Dedifferentiated amniotic fluid mesenchymal stem cell (primary cell): ENCODE data around the gene CHST6.
"Not testable (repeated sequence)": the region's sequence is repeated elsewhere in the genome, so short reads cannot be mapped to it uniquely, and the experiment has no call there.

Source experiments
- DNase-seq: peaks from one replicate; pipeline ENCODE4 v3.0.0-alpha.2; 2016; ENCODE audit errors: extremely low spot score

The CHST6 gene

DNA sequence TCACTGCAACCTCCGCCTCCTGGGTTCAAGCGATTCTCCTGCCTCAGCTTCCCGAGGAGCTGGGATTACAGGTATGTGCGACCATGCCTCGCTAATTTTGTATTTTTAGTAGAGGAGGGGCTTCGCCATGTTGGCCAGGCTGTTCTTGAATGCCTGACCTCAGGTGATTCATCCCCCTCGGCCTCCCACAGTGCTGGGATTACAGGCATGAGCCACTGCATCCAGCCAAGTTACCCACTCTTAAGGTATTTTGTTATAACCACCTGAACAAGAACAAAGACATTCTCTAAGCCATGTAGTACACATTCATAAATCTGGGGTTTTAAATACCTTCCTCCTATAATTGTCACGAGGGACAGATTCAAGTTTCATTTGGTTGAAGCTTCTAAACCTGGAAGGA is 18.4 kb downstream of the CHST6 start:
- DNase-seq, result no peak

DNA sequence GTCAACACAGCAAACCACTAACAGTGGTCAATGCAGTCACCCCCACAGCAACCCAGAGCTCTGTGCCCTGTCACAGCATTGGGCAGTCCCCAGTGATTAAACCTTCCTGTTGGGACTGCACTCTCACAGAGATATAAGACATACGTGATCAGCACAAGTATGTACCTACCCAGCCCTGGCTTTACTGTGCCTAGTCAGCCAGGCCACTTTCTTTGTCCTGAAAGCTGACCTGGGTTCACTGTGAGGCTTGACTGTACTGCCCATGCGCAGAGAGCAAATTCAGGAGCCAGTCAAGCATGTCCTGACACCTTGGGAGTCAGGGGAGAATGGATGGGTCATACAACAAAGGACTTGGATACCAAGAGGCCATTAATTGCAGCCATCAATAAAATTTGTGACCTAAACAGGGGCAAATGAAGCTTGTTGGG is 19.8 kb downstream of the CHST6 start:
- no peak for DNase-seq

DNA sequence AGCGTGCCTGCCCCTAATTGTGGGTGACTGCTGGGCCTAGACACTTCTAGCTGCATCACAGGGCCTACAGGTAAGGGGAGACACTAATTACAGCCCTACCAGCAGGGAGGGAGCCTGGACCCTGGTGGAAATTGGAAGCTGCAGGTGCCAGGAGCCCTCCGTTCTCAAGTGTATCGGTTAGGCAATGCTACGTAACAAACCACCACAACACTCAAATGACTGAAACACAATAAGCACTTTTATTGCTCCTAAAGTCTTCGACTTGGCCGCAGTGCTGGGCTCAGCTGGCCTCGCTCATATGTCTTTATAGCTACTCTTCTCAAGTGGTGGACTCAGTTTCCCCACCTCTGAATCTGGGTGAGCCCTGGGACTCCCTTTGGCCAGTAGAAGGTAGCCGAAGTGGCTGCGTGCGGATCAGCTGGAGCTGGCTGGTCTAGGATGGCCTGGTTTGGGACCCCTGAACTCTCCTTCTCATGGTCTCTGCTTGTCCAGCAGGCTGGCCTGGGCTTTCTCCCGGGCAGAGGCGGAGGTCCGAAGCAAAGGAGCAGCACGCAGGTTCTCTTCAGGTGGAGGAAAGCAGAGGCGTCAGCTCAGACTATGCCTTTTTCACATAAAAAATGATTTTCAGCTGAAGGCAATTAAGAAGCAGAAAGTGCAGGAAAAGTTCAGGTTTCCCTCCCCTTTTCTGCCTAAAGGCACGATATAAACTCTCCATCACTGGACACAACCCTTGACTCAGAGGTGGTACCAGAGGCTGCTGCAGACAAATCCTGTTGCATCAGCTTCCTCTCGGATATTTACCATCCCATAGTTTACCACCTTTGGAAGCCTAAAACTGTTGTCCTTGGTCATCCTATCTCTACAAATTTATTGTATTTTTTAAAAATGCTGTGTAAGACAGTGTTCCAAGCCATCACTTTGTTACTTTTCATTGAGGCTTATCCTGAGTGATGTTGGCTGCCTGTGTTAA is 22.0 kb downstream of the CHST6 start:
- no peak for DNase-seq

DNA sequence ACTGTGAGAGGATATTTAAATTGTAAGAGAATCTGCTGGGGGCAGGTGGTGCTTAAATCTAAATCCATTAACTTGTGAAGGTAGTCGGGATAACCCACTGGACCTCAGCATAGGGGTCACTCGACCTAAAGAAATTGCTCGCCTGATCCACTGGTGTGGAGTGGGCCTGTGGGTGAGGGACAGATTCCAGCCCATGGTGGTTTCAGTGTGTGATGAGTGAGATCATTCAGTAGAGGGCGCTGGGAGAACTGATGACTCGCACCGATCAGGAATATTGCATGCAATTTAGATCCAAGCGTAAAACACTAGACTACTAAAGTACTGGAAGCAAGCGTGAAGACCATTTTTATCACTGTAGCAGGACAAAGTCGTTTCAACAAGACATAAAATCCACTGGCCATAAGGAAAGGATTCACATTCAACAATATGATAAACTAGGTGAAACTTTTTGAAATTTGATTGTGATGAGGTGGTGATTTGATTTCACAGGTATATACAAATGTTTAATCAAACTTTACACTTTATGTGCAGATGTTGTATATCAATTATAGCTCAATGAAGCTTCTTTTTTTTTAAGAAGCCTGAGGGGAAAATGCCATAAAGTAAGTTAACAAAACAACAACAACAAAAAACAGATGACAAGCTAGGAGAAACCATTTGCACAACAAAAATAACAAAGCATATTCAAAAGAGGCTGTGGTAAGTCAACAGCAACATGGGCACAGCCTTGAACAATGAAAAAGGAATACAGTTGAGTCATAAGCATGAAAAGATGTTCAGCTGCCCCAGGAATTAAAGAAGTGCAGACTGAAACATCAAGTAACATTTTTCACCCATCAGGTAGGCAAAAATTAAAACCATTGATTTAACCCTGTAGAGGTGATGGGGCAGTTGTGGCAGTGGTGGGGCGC is 23.3 kb downstream of the CHST6 start:
- peak; percentile 73 for DNase-seq

DNA sequence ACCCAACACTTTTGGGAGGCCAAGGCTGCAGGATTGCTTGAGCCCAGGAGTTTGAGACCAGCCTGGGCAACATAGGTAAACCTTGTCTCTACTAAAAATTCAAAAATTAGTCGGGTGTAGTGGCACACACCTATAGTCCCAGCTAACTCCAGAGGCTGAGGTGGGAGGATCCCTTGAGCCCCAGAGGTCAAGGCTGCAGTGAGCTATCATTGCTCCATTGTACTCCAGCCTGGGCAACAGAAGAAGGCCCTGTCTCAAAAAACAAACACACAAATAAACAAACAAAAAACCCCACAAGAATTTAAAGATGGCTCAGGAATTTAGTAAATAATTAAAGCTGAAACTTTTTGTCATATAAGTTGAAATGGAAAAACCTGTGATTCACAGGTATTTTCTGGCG is 28.5 kb downstream of the CHST6 start:
- DNase-seq, result no peak

DNA sequence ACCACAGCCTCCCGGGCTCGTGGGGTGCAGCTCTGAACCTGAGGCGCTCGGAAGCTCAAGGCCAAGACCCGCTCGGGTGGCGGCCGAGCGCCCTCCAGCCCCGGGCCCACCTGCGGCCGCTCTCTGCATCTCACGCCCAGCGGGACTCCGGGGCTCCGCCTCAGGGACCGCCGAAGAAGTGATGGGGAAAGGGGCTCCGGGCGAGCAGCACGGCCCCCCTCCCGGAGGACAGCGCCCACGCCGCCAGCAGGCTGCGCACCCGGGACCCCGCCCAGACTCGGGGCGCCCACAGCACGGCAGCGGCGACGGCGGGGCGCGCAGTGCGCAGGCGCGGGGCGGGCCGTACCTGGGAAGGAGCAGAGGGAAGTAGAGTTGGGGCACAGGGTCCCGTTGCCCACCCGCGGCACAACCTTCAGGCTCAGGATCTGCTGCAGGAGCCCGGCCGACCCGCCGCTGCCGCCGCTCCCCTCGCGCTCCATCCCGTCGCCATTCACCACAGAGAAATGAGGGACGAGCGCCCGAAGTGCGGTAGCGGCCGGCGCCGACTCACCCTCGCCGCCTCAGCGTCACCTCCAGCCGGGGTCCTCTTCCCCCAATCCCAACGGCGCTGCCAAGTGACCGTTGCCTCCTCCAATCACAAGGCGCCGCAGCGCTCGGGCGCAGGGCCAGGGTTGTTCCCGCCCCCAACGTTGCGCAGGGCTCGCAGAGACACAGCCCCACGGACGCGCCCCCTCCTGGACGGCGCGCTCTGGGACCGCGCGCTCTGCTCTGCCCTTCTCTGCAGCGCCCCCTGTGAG is 30.9 kb downstream of the CHST6 start, which contains the start of gene TMEM170A:
Gene TMEM170A, minus strand, starts transcription at position 568 of the 797 bp plus-strand sequence. Its CDS starts 89 bp downstream, at position 479.
- DNase-seq, result peak; percentile 98

DNA sequence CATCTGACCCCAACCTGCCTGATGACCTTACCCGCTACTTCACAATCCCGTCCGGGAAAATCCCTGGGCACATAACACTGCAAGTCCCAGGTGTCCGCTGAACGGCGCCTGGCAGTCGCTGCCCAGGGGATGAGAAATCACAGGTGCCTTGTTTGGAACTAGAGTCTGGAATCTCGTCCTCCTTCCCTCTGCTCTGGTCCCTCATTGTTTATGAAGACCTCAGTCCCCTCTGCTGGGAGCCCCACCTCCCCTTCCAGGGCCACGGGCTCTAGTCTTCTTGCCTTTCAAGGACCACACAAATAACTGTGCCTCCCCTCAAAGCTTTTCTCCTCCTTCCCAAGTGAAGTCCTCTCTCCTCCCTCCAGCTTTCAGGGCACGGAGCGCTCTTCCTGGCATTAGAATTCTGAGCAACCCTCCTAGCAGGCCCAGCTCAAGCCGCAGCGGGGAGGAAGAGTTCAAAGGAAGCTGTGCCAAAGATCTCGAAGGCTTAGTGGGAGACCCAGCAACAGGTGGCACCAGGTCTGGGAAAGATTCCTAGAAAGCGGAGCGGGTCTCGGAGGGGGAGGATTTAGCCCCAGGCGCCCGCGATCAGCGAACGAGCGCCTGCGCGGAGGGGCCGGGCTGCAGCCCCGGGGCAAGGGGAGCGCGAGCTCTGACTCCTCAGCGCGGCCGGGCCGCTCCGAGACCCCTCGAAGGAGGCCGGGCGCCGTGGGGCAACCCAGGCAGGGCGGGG is 31.7 kb downstream of the CHST6 start:
- peak; percentile 15 for DNase-seq

DNA sequence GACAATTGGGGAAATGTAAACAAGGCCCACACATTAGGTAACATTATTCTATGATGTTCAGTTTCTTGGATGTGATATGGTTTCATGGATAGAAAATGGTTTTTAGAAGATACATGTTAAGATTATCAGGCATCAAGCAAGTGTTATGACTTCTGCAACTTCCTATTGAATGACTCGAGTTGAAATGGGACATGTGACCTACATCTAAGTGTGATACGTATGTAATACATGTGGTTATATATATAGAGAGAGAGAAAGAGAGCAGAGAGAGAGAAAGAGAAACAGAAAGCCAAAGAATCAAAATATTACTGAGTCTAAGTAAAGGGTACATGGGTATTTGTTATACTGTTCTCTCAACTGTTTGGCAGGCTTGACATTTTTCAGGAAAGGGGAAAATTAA is 32.4 kb downstream of the CHST6 start:
- no peak for DNase-seq

DNA sequence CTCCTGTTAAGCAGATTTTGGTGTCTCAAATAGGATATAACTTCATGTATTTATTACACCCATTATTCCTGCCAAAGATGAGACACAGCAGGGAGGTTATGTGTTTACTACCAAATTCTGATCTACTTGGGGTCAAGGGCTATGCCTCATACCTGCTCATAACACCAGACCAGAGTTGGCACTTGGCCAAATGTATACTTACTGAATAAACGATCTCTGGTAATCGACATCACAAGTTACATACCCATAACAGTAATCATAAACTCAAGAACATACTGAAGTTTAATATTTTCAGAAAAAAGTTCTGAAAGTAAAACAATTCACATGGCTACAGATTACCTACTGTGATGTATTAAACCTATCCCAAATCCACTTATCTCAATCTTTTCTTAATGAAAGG is 33.7 kb downstream of the CHST6 start:
- DNase-seq, result no peak

DNA sequence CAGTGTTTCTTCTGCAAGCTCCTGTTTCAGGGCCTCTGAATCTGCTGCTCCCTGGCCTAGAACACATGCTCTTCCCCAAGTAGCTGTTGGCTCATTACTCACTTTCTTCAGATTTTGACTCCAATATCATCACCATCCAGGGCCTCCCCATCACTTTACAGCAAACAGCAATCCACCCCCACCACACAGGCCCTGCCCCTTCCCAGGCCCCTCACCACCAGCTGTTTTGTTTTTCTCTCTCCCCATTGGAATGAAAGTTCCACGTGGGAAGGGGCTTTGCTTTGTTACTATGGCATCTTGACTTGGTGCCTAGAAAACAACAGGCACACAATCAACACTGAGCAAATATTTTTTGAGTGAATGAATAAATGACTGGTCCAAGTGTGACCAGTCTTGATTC is 34.8 kb downstream of the CHST6 start:
- DNase-seq, result peak; percentile 17

DNA sequence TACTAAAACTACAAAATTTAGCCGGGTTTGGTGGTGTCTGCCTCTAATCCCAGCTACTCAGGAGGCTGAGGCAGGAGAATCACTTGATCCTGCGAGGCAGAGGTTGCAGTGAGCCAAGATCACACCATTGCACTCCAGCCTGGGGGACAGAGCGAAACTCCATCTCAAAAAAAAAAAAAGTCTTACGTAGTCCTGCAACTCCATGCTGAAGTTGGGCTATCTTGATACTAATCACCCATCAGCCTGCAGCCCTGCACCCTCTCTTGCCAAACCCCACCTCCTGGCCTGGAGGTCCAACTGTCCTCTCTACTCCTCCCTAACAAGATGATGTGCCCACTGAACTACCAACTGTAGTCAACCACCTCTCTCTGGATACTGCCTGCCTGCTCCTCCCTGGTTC is 35.5 kb downstream of the CHST6 start:
- DNase-seq, result no peak

DNA sequence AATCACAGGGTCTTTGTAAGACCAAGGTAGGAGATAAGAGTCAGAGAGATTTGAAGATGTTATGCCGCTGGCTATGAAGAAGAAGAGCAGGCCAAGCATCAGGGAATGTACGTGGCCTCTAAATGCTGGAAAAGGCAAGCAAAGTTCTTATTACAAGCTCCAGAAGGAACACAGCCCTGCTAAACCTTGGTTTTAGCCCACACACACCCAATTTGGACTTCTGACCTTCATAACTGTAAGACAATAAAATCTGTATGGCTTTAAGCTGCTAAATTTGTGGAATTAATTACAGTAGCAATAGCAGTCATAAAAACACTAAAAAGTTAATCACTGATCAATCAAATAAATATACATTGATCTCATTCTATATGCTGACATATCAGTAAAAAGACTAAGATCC is 36.8 kb downstream of the CHST6 start:
- no peak for DNase-seq

DNA sequence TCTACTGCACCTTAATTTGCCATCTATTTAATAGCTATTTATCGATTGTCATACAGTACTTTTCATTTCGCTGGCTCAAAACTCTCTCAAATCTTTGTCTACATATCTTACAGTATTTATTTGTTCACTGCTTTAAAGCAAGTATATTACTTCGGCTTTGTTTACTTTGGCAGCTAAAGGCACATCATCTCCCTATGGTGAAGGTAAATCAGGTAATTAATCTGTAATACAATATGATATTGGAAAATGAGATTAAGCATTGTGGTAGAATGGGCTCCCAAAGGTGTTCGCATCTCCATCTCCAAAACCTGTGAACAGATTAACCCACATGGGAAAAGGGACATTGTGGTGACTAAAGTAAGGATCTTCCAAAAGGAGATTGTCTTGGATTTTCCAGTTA is 37.2 kb downstream of the CHST6 start:
- no peak for DNase-seq

DNA sequence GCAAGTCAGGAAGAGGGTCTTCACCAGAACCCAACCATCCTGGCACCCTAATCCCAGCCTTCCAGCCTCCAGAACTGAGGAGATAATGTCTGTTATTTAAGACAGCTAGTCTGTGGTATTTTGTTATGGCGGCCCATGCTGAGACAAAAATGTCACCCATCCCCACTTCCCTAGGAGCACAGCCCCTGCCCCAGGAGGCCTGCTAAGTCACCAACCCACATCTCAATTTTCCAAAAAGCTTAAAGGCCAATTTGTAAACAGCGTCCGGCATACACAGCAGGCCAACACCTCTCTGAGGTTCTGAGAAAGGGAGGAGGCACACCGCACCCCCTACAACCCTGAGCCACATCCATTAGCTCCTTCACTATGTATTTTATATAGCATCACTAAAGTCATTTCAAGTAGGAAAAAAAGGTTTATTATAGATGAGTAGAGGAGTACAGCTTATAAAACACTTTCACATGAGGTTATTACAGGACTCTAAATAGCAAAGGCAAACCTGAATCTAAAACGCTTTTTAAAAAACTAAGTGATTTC is 37.7 kb downstream of the CHST6 start:
- DNase-seq, result no peak

DNA sequence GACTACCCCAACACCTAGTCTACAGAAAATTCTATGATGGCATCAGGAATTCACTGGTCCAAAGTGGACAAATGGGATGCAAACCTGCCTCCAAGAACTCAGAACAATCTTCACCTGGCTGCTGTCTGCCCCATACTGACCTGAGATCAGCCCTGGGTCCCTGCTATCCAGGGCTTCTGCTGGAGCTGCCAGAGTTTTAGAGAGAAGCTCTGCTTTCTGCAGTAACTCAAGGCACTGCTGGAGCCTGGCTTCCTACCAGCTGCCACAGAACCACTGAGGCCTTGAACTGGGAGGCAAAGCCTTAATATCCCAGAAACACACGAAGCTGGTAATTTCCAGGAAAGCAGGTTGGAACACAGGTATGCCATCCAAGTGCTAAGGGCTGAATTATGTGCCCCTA is 38.3 kb downstream of the CHST6 start:
- DNase-seq, result no peak

DNA sequence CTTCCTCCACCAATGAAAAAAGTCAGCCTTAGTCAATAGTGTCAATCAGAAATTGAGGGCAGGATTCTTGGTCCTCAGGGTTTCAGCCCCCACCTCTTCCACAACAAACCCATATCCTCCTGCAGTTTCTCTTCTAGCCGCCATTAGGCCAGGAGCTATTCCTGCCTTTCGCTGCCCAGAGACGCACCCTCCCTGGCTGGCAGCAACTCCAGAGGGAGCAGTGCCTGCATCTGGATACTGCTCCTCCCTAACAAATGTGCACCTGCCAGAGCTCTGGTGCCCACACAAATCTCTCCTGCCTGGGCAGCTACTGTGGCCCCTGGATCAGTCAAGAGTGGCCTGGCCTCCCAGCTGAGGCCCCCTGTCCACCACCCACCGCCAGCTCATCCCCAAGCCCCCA is 38.8 kb downstream of the CHST6 start:
- not testable (repeated sequence) for DNase-seq

DNA sequence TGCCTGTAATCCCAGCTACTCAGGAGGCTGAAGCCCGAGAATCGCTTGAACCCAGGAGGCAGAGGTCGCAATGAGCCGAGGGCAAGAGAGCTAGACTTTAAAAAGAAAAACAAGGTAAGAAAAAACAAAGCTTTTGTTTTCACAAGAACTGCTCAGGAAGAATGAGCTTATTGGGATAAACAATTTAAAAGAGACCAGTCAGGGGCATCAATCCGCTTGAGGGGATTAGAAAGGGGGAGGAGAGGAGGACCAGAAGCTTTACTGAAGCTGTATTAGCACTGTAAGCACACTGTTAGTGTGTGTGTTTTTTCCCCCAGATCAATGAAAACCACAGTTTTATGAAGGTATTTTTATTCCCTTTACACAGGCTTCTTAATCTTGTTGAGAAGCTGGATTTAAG is 39.6 kb downstream of the CHST6 start:
- DNase-seq, result no peak

DNA sequence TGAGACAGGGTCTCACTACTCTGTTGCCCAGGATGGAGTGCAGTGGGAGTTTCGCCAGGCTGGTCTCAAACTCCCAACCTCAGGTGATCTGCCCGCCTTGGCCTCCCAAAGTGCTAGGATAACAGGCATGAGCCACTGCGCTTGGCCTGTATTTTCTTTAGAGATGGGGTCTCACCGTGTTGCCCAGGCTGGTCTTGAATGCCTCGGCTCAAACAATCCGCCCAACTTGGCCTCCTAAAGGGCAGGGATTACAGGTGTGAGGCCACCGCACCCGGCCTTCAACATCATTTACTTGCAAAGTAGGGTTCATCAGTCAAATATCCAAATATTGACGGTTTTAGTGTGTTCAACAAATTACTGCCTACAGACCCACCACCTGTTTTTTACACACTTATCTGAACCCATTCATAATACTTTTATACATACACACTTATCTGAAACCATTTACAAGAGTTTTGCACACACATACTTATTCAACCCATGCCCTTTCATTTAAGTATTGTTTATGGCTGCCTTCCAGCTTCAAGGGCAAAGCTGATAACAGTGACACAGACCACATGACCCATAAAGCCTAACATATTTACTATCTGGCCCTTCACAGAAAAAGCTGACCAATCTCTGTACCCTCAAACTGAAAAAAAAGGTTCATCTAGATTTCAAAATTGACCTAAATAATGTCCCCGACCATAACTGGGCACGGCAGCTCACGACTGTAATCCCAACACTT is 42.6 kb downstream of the CHST6 start:
- no peak for DNase-seq

DNA sequence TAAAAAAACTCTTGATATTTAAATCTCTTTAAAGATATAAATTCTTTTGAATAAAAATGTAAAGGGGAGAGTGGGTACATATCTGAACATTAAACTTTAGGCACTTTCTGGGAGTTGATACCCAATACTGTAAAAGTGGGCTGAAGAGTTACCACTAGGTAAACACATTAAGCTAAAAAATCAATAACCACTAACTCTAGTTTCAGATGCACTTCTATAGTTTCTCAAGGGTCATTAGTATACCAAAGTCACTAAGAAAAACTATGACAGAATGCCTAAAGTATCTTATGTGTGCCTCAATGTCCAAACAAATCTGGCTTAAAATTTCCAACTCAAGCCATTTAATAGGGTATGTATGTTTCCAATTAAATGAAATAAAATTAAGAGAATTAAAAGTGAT is 48.8 kb downstream of the CHST6 start:
- no peak for DNase-seq

DNA sequence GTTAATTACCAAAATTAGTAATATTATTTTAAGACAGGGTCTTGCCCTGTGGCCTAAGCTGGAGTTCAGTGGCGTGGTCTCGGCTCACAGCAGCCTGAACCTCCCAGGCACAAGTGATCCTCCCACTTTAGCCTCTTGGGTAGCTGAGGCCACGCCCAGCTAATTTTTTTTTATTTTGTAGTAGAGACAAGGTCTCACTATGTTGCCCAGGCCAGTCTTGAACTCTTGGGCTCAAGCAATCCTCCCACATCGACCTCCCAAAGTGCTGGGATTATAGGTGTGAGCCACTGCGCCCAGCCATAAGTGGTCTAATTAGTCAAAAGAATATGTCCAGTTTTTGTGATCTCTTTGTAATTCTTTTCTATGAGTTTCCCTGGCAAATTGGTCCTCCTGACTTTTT is 49.9 kb downstream of the CHST6 start:
- DNase-seq, result no peak
